ENCODE data around the gene CHIT1.

DNA sequence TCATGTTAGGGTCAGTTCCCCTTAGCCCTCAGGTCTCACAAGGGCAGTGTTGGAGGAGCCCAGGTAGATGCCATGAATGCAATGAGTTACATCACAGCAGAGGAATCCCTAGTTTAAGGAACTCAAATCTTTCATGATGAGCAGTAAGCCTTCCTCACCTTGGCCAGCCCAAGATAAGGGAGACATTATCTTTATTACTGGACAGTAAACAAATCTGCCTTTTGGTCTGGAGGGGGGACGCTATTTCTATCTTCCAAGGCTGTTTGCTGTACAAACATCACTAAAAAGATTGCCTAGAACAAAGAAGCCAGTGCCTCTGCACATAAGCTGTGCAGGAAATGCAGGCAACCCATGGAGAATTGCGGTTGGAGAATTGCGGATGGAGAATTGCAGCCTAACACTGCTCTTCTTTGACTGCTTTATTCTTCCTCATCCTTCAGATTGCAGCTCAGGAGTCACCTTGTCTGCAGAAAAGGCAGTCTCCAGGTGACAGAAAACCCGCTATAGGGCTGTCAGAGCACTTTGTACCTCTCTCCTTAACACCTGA lies 40.7 kb downstream of the CHIT1 start:
- TF ChIP-seq, protein P1, sequence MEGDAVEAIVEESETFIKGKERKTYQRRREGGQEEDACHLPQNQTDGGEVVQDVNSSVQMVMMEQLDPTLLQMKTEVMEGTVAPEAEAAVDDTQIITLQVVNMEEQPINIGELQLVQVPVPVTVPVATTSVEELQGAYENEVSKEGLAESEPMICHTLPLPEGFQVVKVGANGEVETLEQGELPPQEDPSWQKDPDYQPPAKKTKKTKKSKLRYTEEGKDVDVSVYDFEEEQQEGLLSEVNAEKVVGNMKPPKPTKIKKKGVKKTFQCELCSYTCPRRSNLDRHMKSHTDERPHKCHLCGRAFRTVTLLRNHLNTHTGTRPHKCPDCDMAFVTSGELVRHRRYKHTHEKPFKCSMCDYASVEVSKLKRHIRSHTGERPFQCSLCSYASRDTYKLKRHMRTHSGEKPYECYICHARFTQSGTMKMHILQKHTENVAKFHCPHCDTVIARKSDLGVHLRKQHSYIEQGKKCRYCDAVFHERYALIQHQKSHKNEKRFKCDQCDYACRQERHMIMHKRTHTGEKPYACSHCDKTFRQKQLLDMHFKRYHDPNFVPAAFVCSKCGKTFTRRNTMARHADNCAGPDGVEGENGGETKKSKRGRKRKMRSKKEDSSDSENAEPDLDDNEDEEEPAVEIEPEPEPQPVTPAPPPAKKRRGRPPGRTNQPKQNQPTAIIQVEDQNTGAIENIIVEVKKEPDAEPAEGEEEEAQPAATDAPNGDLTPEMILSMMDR (IDR thresholded peaks at IDR 0.05 in 8 of 11, conservative IDR thresholded peaks at IDR 0.05 in 3 of 11), result no peak
- TF ChIP-seq POLR2A (IDR thresholded peaks at IDR 0.05), result no peak
- no peak for TF ChIP-seq POLR2AphosphoS5 (IDR thresholded peaks at IDR 0.05)
